Duodenal mucosa (tissue), 2 donors: ENCODE measurements around the gene TLK1.

ENCODE experiments used
- H3K27ac ChIP-seq: one replicate; pipeline ENCODE4 v1.7.0; 2013; ENCODE audit warnings: low read depth, low read length
- H3K27me3 ChIP-seq, 2 donors: one replicate each; pipeline ENCODE4 v1.7.0; 2013; ENCODE audit warnings: low read length in 2 of 2, control low read depth in 1 of 2; ENCODE audit not compliant: insufficient read depth in 2 of 2, control insufficient read depth in 1 of 2
- H3K36me3 ChIP-seq, 2 donors: one replicate each; pipeline ENCODE4 v1.7.0; 2013; ENCODE audit warnings: low read length in 2 of 2, control low read depth in 1 of 2; ENCODE audit not compliant: insufficient read depth in 2 of 2, control insufficient read depth in 1 of 2
- H3K4me1 ChIP-seq, 2 donors: one replicate each; pipeline ENCODE4 v1.7.0; 2013; ENCODE audit warnings: low read length in 2 of 2, control low read depth in 1 of 2; ENCODE audit not compliant: insufficient read depth in 2 of 2, control insufficient read depth in 1 of 2
- H3K4me3 ChIP-seq, 2 donors: one replicate each; pipeline ENCODE4 v1.7.0; 2013; ENCODE audit warnings: low read length in 2 of 2, low read depth in 1 of 2
- H3K9ac ChIP-seq, 2 donors: one replicate each; pipeline ENCODE4 v1.7.0; 2013; ENCODE audit warnings: low read length in 2 of 2, low read depth in 1 of 2
- H3K9me3 ChIP-seq, 2 donors: one replicate each; pipeline ENCODE4 v1.7.0; 2013; ENCODE audit warnings: low read length in 2 of 2, control low read depth in 1 of 2; ENCODE audit not compliant: control insufficient read depth in 1 of 2

TLK1 gene

DNA sequence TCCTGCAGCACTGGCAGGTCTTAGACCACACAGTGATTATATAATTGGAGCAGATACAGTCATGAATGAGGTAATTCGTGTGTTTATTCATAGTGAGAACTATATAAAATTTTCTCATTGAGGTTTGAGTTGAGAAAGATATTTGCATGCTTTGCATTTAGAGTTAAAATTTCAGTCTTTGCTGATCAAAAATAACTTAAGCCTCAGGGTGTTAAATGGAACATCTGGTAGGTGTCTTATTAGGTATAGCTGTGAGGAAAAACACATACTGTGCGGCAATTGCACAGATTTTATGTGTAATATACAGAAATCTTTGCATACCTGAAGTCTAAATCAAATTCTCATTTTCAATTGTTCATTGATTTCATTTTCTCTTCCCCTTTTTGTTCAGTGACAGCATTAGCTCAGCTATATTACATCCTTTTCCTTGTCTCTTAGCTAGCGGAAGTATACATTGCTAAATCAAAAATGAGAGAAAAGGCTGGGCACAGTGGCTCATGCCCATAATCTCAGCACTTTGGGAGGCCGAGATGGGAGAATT, 210.4 kb downstream of the TLK1 start:
- H3K36me3 ChIP-seq: peaks cover 45 to 59% of the 10 kb centered on the region in 2 donors
- no peak overlapping the region for H3K4me3 ChIP-seq
- H3K4me1 ChIP-seq: no peaks in the 10 kb centered on the region
- H3K9ac ChIP-seq: no peak overlapping the region
- H3K9me3 ChIP-seq: no peaks in the 10 kb centered on the region
- no peak overlapping the region for H3K27ac ChIP-seq
- H3K27me3 ChIP-seq: no peaks in the 10 kb centered on the region

- peaks cover 36 to 51% of the 10 kb centered on the region in 2 donors for H3K36me3 ChIP-seq
Observed at GRCh38 chr2:170949415-170949814, 211.3 kb downstream of the TLK1 start.

DNA sequence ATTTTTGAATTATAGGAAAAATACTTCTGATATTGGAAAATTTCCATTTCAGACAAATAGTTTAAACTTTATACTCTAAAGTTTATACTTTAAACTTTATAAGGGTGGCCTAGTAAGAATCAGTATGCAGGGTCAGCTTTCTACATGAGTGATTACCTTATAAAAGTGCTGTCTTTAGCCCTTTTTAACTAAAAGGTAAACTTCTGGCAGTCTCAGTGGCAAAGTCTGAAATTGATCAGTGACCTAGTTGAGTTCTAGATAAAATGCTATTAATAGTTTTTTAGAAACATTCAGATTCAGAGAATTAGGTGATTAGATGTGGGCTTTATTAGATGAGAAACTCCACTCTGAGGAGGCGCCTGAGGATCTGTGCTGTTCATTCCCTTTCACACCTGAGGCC, 216.1 kb downstream of the TLK1 start:
- no peaks in the 10 kb centered on the region for H3K9me3 ChIP-seq
- H3K4me3 ChIP-seq: no peak overlapping the region
- H3K4me1 ChIP-seq: peaks cover 0 to 4% of the 10 kb centered on the region in 2 donors
- H3K36me3 ChIP-seq: peaks cover 3 to 4% of the 10 kb centered on the region in 2 donors
- no peaks in the 10 kb centered on the region for H3K27me3 ChIP-seq
- H3K27ac ChIP-seq: no peak overlapping the region
- H3K9ac ChIP-seq: no peak overlapping the region

More at GRCh38 chr2:170949415-170949814, 211.3 kb downstream of the TLK1 start:
- Histone ChIP-seq H3K27me3 (no peaks in the 10 kb centered on the region), H3K27ac (no peak overlapping the region), H3K4me1 (no peaks in the 10 kb centered on the region), H3K9ac (no peak overlapping the region), H3K4me3 (no peak overlapping the region), H3K9me3 (no peaks in the 10 kb centered on the region)

DNA sequence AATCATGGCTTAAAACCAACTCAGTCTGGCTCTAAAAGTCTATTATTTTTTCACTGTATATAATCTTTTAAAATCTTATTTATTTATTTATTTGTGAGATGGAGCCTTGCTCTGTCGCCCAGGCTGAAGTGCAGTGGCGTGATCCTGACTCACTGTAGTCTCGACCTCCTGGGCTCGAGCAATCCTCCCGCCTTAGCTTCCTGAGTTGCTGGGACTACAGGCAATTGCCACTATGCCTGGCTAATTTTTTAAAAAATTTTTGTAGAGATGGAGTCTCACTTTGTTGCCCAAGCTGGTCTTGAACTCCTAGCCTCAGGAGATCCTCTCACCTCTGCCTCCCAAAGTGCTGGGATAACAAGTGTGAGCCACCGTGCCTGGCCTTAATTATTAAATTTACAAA, 217.1 kb downstream of the TLK1 start:
- Histone ChIP-seq H3K27me3 (no peaks in the 10 kb centered on the region), H3K9ac (no peak overlapping the region), H3K9me3 (no peaks in the 10 kb centered on the region), H3K4me1 (peaks cover 0 to 4% of the 10 kb centered on the region in 2 donors), H3K36me3 (no peaks in the 10 kb centered on the region), H3K27ac (no peak overlapping the region), H3K4me3 (no peak overlapping the region)

DNA sequence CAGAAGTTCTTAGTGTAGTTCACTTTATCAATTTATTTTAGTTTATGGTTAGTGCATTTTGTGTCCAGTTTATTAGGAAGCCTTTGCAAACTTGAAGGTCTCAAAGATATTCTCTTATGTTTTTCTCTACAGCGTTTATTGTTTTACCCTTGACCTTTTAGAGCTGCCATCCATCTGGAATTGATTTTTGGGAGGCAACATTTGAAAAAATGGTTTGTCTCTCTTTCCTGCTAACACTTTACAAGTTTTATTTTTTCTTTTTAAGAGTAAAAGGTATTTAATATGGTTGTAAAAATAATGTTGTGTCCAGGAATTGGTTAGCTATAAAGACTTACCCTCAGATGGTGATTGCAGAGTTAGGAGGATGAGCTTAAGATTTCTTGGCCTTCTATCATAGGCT, 217.7 kb downstream of the TLK1 start:
- H3K9me3 ChIP-seq: no peaks in the 10 kb centered on the region
- H3K27ac ChIP-seq: no peak overlapping the region
- no peak overlapping the region for H3K9ac ChIP-seq
- peaks cover 0 to 4% of the 10 kb centered on the region in 2 donors for H3K4me1 ChIP-seq
- peaks cover 0 to 3% of the 10 kb centered on the region in 2 donors for H3K36me3 ChIP-seq
- no peaks in the 10 kb centered on the region for H3K27me3 ChIP-seq
- no peak overlapping the region for H3K4me3 ChIP-seq

DNA sequence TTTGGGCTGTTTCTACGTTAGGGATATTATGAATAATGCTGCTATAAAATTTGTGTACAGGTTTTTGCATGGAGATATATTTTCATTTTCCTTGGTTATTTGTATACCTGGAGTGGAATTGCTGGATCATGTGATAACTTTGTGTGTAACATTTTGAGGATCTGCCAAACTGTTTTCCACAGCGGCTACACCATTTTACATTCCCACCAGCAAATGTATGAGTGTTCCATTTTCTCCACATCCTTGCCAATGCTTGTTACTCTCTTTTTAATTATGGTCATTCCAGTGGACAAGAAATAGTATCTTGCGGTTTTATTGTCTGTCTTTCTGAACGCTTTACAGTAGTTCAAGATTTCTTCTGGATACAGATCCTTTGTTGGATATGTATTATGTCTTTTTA, 218.1 kb downstream of the TLK1 start:
- Histone ChIP-seq H3K4me1 (peaks cover 0 to 4% of the 10 kb centered on the region in 2 donors), H3K9me3 (no peaks in the 10 kb centered on the region), H3K27me3 (no peaks in the 10 kb centered on the region), H3K27ac (no peak overlapping the region), H3K9ac (no peak overlapping the region), H3K4me3 (no peak overlapping the region), H3K36me3 (peaks cover 0 to 3% of the 10 kb centered on the region in 2 donors)
